GM13977 (cell line): ENCODE measurements around the gene CLDN19.

Experiments
- DNase-seq: peaks from one replicate; pipeline ENCODE4 v3.0.0; 2012; ENCODE audit warnings: low spot score
- in situ Hi-C: fragments of 300-500 bp; cut with MboI; formaldehyde crosslinking; loops from one replicate; pipeline ENCODE4 v1.12.0; 2022; ENCODE audit warnings: low sequenced_read_pairs, low pct_unique_long_range_greater_than_20kb, mixed read lengths, inconsistent platforms; ENCODE audit not compliant: unreplicated experiment
- TF ChIP-seq, protein P1 (sequence below): IDR thresholded peaks from 2 replicates; pipeline ENCODE4 v1.5.1; 2012; ENCODE audit warnings: mild to moderate bottlenecking, control low read depth; ENCODE audit not compliant: insufficient read depth; ENCODE audit errors: extremely low read depth, missing control alignments

Gene CLDN19, protein sequence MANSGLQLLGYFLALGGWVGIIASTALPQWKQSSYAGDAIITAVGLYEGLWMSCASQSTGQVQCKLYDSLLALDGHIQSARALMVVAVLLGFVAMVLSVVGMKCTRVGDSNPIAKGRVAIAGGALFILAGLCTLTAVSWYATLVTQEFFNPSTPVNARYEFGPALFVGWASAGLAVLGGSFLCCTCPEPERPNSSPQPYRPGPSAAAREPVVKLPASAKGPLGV

DNA sequence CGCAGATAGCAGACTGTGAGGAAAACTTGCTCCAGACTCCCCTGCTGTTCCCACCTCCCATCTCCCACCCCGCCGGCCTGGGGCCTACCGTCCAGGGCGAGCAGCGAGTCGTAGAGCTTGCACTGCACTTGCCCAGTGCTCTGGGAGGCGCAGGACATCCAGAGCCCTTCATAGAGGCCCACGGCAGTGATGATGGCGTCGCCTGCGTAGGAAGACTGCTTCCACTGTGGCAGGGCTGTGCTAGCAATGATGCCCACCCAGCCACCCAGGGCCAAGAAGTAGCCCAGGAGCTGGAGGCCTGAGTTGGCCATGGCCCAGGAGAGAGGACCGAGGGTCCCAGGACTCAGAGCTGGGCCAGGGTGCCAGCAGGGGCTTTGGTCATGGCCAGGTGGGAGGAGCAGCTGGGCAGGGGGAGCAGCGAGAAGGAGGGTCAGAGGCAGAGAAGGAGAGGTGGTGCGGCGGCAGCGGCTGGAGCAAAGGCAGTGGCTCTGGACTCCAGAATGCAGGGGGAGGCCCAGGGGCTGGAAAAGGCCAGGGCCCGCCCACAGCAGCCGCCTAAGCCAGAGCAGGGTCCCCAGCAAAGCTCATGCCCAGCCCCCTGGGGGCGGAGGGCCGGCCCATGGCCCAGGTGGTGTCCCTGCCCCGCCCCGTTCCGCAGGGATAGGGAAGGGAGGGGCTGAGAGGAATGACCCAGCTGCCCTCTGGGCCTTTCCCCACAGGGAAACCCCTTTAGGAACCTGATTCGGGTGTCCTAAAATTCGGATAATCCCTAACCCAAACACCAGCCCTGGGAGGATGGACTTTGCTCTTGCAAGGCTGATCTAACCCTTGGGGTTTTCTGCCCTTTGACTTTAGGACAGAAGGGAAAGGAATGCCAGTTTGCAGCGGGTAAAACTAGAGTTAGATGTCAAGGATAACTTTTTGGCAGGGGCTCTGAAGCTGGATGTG lies at the start of gene CLDN19:
TSS of gene CLDN19 (minus strand) at position 484 of the 948 bp plus-strand sequence. CDS start at position 311, 173 bp downstream.
- in situ Hi-C loops = loop anchor here (10.0 to 25.0 kb wide), 2 partner anchors 165 to 403 kb away; partner anchors contain the start of gene FOXJ3
- no peak for DNase-seq
- TF ChIP-seq, protein P1, sequence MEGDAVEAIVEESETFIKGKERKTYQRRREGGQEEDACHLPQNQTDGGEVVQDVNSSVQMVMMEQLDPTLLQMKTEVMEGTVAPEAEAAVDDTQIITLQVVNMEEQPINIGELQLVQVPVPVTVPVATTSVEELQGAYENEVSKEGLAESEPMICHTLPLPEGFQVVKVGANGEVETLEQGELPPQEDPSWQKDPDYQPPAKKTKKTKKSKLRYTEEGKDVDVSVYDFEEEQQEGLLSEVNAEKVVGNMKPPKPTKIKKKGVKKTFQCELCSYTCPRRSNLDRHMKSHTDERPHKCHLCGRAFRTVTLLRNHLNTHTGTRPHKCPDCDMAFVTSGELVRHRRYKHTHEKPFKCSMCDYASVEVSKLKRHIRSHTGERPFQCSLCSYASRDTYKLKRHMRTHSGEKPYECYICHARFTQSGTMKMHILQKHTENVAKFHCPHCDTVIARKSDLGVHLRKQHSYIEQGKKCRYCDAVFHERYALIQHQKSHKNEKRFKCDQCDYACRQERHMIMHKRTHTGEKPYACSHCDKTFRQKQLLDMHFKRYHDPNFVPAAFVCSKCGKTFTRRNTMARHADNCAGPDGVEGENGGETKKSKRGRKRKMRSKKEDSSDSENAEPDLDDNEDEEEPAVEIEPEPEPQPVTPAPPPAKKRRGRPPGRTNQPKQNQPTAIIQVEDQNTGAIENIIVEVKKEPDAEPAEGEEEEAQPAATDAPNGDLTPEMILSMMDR = no peak

DNA sequence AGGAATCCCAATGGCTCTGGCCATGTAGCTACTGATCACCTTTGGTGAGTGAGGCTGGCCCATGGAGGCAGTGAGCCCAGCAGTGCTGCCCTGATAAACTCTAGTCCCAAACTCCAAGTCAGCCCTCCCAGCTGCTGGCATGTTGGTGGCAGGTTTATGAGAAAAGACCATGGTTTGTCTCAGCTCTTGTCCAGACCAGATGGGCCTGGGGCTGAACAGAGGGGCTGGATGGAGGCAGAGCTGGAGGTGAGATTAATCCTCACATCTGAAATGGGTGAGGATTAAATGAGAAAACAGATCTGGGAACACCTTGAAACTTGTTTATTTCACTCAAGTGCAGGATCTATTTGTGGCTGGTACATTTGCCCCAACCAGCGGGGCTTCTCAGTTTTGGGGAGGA lies 48.0 kb upstream of the CLDN19 start:
- in situ Hi-C loops = no loop called here
- TF ChIP-seq, protein P1 = no peak
- no peak for DNase-seq

DNA sequence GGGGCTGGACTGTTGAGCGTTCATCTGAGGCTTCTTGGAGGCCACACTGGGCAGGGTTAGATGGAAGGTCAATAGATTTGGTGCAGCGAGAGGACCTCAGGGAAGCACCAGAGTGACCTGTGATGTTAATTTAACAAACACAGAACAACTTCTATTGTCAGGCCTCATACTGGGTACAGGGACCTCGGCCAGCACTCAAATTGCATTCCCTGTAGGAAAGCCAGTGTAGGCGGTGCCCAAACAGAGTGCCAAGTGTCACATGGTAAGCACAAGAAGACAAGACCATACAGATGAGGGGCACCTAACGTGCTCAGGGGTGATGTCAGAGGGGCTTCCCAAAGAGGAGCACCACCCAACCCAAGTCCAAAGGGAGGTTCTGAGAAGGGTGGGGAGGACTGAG lies 46.1 kb upstream of the CLDN19 start:
- TF ChIP-seq, protein P1 = no peak
- no peak for DNase-seq
- in situ Hi-C loops = no loop called here

DNA sequence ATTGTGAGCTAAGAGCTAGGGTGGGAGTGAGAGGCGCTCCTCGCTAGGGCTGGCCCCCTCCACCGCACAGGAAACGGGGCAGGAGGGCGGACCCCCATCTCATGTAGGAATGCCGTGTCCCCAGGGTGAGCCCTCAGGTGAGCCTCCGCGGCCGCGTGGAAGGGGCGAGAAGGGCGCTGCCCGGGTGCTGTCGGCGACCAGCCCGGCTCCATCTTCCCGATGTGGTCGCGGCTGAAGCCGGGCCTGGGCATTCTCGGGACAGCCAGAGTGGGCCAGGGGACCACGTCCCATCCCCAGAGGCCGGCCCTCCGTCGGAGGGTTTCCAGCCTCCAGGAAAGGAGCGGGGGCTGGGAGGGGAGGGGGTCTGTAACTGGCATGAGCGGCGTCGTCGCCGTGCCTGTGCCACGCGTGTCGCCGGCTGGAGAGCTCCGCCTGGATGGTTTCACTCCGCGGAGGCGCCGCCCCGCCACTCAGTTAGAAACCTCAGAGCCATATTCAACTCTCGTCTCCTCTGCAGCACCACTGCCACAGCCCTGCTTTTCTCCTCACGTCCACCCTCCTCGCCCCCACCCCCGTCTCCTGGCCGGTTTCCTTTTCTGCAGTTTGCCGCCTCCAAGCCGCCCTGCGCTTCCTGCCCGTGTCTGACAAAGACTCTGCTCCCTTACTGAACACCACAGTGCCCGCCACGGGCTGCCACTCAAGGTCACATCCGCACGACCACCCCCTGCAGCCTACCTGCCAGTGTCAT lies 45.1 kb upstream of the CLDN19 start, which contains the start of gene TMEM269:
TSS of gene TMEM269 (plus strand) at position 46 of the 748 bp plus-strand sequence. CDS start 4,903 bp downstream, outside the sequence.
- TF ChIP-seq, protein P1 = no peak
- peak; percentile 48 for DNase-seq
- in situ Hi-C loops = no loop called here

DNA sequence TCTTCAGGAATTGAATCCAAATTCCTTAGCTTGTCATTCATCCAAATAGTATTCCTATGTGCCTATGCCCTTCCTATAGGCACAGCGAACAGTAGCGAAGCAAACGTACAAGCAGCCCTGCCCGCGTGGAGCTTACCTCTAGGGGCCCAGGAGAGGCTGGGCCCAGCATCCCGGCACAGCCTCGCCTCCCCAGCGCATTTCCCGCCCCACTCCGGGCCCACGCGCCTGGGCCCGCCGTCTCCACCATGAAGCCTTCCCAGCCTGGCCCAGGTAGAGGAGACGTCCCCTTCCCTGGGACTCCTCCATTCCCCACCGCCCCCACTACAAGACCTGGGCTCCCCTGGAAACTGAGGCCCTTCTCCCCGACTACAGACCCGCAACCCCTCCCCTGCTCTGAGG lies 44.5 kb upstream of the CLDN19 start:
- TF ChIP-seq, protein P1 = no peak
- in situ Hi-C loops = no loop called here
- DNase-seq = no peak

DNA sequence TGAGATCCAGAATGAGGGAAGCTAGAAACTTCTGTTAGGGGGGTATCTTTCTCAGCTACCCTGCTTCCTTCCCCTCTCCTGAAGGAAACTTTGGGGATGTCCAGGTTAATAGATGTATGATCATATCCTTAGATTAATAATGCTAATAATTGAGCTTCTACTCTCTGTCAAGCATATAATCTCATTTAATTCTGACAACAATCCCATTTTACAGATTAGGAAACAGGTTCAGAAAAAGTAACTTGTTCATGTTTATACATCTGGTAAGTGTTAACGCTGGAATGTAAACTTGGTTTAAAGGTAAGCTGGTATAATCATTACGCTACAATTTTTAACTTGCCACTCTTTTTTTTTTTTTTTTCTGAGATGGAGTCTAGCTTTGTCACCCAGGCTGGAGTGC lies 43.1 kb upstream of the CLDN19 start:
- TF ChIP-seq, protein P1 = no peak
- in situ Hi-C loops = no loop called here
- DNase-seq = no peak
